Mesothelial cell of epicardium (in vitro differentiated cells): ENCODE results near the gene MED16. TPM values are rescaled to one million over a fixed set of nuclear protein-coding genes. Genes with fewer than 3 reads are reported as not detected.

Experiments
- DNase-seq, 2 experiments: peaks; one replicate each; pipeline ENCODE4 v3.0.0; 2021; ENCODE audit warnings: low spot score in 2 of 2; ENCODE audit not compliant: unreplicated experiment in 2 of 2
- H3K27ac Mint-ChIP-seq: 2 replicates; pipeline ENCODE4 v1.8.0; 2021; ENCODE audit warnings: mixed read lengths
- H3K27me3 Mint-ChIP-seq: 2 replicates; pipeline ENCODE4 v1.8.0; 2021; ENCODE audit warnings: low read depth, mixed read lengths
- H3K36me3 Mint-ChIP-seq: 2 replicates; pipeline ENCODE4 v1.8.0; 2021; ENCODE audit warnings: mixed read lengths
- H3K4me1 Mint-ChIP-seq: 2 replicates; pipeline ENCODE4 v1.8.0; 2021; ENCODE audit warnings: mixed read lengths
- H3K4me3 Mint-ChIP-seq: 2 replicates; pipeline ENCODE4 v1.8.0; 2021; ENCODE audit warnings: mild to moderate bottlenecking, moderate library complexity, mixed read lengths
- H3K9me3 Mint-ChIP-seq: 2 replicates; pipeline ENCODE4 v1.8.0; 2021; ENCODE audit warnings: mixed read lengths
- total RNA-seq: library from RNA; stranded (reverse); gene quantifications from 3 replicates; pipeline ENCODE4 v1.2.1, GENCODE V29; 2021
- TF ChIP-seq, protein P1 (sequence below): fragments of 200-600 bp; sonication (generic); IDR thresholded peaks from one replicate; pipeline ENCODE4 v1.5.0; 2021; ENCODE audit warnings: antibody characterized with exemption; ENCODE audit not compliant: unreplicated experiment

MED16 gene
- total RNA-seq, 1 donor from 2014 or later = 79.8 TPM

DNA sequence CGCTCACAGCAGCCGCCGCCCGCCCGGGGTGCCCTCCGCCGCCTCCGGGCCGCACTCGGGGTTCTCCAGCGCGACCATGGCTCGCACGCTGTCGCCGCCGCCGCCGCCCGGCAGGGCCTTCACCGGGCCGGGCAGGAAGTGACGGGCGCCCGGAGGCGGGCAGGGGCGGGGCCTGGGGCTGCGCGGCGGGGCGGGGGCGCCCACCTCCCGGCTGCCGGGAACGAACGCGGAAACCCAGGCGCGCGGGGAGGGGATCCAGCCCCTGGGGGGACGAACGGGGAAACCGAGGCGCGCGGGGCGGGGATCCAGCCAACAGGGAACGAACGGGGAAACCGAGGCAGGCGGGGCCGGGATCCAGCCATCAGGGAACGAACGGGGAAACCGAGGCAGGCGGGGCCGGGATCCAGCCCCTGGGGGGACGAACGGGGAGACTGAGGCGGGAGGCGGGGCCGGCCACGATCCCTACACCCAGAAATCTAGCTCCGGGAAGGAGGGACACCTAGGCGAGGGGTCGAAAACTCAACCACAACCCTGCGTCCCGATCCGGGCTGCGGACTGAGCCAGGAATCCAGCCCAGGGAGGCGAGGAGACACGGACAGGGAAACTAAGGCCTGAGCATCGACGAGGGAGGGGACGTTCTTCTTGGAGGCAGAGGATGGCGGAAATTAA lies 20.2 kb upstream of the MED16 start, which contains the start of gene R3HDM4:
TSS of gene R3HDM4 (minus strand) at position 140 of the 669 bp plus-strand sequence. CDS start at position 78, 62 bp downstream.
- Mint-ChIP-seq H3K4me3 (peak within 1 kb of the TSS; percentile 78), H3K27me3 (peaks cover 8% of the 10 kb centered on the region), H3K4me1 (peaks cover 4% of the 10 kb centered on the region), H3K36me3 (peaks cover 2% of the 10 kb centered on the region), H3K9me3 (no peaks in the 10 kb centered on the region), H3K27ac (peak within 1 kb of the TSS; percentile 53)
- TF ChIP-seq, protein P1, sequence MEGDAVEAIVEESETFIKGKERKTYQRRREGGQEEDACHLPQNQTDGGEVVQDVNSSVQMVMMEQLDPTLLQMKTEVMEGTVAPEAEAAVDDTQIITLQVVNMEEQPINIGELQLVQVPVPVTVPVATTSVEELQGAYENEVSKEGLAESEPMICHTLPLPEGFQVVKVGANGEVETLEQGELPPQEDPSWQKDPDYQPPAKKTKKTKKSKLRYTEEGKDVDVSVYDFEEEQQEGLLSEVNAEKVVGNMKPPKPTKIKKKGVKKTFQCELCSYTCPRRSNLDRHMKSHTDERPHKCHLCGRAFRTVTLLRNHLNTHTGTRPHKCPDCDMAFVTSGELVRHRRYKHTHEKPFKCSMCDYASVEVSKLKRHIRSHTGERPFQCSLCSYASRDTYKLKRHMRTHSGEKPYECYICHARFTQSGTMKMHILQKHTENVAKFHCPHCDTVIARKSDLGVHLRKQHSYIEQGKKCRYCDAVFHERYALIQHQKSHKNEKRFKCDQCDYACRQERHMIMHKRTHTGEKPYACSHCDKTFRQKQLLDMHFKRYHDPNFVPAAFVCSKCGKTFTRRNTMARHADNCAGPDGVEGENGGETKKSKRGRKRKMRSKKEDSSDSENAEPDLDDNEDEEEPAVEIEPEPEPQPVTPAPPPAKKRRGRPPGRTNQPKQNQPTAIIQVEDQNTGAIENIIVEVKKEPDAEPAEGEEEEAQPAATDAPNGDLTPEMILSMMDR = no peak
- peak; percentile 73 to 84 for DNase-seq

DNA sequence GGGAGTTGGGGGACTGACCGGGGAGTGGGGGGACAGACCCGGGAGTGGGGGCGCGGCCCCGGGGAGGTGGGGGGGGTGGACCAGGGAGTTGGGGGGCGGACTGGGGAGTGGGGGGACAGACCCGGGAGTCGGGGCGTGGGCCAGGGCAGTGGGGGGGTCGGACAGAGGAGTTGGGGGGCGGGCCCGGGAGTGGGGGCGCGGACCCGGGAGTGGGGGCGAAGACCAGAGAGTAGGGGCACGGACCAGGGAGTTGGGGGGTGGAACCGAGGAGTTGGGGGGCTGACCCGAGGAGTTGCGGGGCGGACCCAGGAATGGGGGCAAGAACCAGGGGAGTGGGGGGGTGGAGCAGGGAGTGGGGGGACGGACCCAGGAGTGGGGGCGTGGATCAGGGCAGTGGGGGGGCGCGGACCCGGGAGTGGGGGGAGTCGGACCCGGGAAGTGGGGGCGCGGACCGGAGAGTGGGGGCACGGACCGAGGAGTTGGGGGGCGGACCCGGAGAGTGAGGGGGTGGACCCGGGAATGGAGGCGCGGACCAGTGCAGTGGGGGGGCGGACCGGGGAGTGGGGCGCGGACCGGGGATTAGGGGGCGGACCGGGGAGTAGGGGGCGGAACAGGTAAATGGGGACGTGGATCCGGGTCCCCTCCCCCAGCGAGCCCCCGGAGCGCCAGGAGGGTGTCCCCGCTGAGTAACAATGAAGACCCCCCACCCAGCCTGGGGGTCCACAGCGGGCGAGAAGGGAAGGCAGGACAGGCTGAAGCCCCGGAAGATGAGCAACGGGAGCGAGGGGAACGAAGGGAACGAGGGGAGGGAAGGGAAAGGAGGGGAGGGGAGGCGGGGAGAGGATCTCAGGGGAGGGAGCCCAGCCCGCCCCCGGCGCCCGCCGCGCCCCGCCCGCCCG lies 19.4 kb upstream of the MED16 start:
- H3K27me3 Mint-ChIP-seq = peaks cover 3% of the 10 kb centered on the region
- TF ChIP-seq, protein P1 = no peak

GRCh38 chr19:911197-912033 lies 18.4 kb upstream of the MED16 start:
- TF ChIP-seq, protein P1 = no peak
- H3K27me3 Mint-ChIP-seq = no peaks in the 10 kb centered on the region
- no peaks in the 10 kb centered on the region for H3K9me3 Mint-ChIP-seq
- peaks cover 2% of the 10 kb centered on the region for H3K36me3 Mint-ChIP-seq
- no peak for DNase-seq
- H3K27ac Mint-ChIP-seq = peak overlapping the region; percentile 43
- H3K4me3 Mint-ChIP-seq = peak overlapping the region; percentile 64
- peaks cover 2% of the 10 kb centered on the region for H3K4me1 Mint-ChIP-seq

More for the DNA sequence above, 19.4 kb upstream of the MED16 start:
- no peak overlapping the region for H3K27ac Mint-ChIP-seq
- no peaks in the 10 kb centered on the region for H3K9me3 Mint-ChIP-seq
- H3K4me3 Mint-ChIP-seq = peak overlapping the region; percentile 78
- DNase-seq = no peak
- peaks cover 2% of the 10 kb centered on the region for H3K4me1 Mint-ChIP-seq
- H3K36me3 Mint-ChIP-seq = peaks cover 2% of the 10 kb centered on the region

GRCh38 chr19:907183-907853 lies 14.3 kb upstream of the MED16 start:
- H3K36me3 Mint-ChIP-seq = peaks cover 5% of the 10 kb centered on the region

More at GRCh38 chr19:907183-907853, 14.3 kb upstream of the MED16 start:
- Mint-ChIP-seq H3K27ac (no peak overlapping the region), H3K4me3 (no peak overlapping the region), H3K9me3 (no peaks in the 10 kb centered on the region), H3K4me1 (peaks cover 3% of the 10 kb centered on the region), H3K27me3 (no peaks in the 10 kb centered on the region)
- TF ChIP-seq, protein P1 = no peak
- no peak for DNase-seq
